Body of pancreas (tissue), 4 donors: ENCODE results near the gene VSIG1. TPM values are rescaled to one million over a fixed set of nuclear protein-coding genes. Genes with fewer than 3 reads are reported as not detected.

Experiments used
- ATAC-seq: fragments of 150-250 bp; one replicate; pipeline ENCODE4 v1.9.1; 2016
- DNase-seq, 4 donors: peaks; one replicate each; pipeline ENCODE4 v3.0.0-alpha.2; 2019
- H3K27ac ChIP-seq, 4 donors: fragments of 200-600 bp; sonication (generic); 1 replicate in 3 of 4; 2 replicates in 1 of 4; pipeline versions ENCODE4 v1.5.1 to v1.6.1; 2016 to 2019; ENCODE audit warnings: mild to moderate bottlenecking in 1 of 4, mixed read lengths in 1 of 4, moderate library complexity in 1 of 4
- H3K27me3 ChIP-seq, 2 donors: fragments of 200-600 bp; sonication (generic); one replicate each; pipeline ENCODE4 v1.6.0; 2016; ENCODE audit warnings: mild to moderate bottlenecking in 1 of 2
- H3K36me3 ChIP-seq, 2 donors: fragments of 200-600 bp; sonication (generic); replicated peaks in 1 of 2; 2 replicates each; pipeline ENCODE4 v1.5.1; 2016; ENCODE audit warnings: low read depth in 2 of 2; ENCODE audit not compliant: insufficient read depth in 1 of 2
- H3K4me1 ChIP-seq: fragments of 200-600 bp; sonication (generic); one replicate; pipeline ENCODE4 v1.6.0; 2016
- H3K4me3 ChIP-seq, 2 donors: fragments of 200-600 bp; sonication (generic); 1 replicate in 1 of 2; 2 replicates in 1 of 2; pipeline ENCODE4 v1.5.1; 2016 to 2019
- H3K9me3 ChIP-seq, 3 donors: fragments of 200-600 bp; sonication (generic); 1 replicate in 2 of 3; 2 replicates in 1 of 3; pipeline ENCODE4 v1.5.1; 2016
- POLR2A ChIP-seq, 3 donors: fragments of 450-650 bp; IDR thresholded peaks; one replicate each; pipeline ENCODE4 v1.6.1; 2016; ENCODE audit warnings: antibody characterized with exemption in 3 of 3, mild to moderate bottlenecking in 2 of 3
- WGBS, 2 donors: methylation state at CpG; one replicate each; pipeline ENCODE4 v1.1.5; 2017; 5-methylcytosine and 5-hydroxymethylcytosine counted together
- intact Hi-C: fragments of 100-400 bp; cut with DNase I; formaldehyde crosslinking; loops from one replicate; pipeline ENCODE4 v1.15.1; 2023
- total RNA-seq, 2 donors: library from RNA; depleted of rRNA; stranded (reverse); fragments of >200 nt; gene quantifications; one replicate each; pipeline ENCODE4 v1.1.0, GENCODE V29; 2016
- TF ChIP-seq, protein P1 (sequence below), 7 experiments: fragments of 450-650 bp in 4 of 7; fragments of 200-600 bp in 3 of 7; sonication (generic) in 3 of 7; IDR thresholded peaks; one replicate each; pipeline ENCODE4 v1.5.1; 2016 to 2019; ENCODE audit warnings: antibody characterized with exemption in 7 of 7

The VSIG1 gene
- total RNA-seq, 2 donors from 2014 or later = 0.33 to 2.6 TPM

DNA sequence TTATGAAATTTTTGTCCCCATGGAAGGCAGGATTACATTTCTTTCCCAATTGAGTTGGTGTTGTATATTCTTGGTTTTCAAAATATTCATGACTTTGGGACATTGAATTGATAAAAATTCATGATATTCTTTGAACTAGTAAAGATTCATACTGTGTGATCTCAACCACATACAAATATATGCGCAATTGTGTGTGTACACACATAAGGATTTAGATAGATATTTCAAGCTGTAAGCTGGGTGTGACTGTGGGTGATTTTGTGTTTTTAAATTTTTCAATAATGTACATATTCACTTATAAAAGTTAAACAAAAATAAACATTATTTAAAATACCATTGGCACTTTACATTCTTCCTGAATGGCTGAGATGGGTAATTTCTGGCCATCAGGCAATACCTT is 19.5 kb upstream of the VSIG1 start:
- Histone ChIP-seq H3K27ac (no peak overlapping the region), H3K36me3 (no peaks in the 10 kb centered on the region), H3K4me3 (no peak overlapping the region), H3K9me3 (no peaks in the 10 kb centered on the region), H3K4me1 (no peaks in the 10 kb centered on the region), H3K27me3 (no peaks in the 10 kb centered on the region)
- DNase-seq (no peak), ATAC-seq (no peak)
- intact Hi-C loops = no loop called here
- 95 to 100% methylated on average over 1 of the region's 1 CpG for WGBS, 2 donors
- TF ChIP-seq, protein P1, sequence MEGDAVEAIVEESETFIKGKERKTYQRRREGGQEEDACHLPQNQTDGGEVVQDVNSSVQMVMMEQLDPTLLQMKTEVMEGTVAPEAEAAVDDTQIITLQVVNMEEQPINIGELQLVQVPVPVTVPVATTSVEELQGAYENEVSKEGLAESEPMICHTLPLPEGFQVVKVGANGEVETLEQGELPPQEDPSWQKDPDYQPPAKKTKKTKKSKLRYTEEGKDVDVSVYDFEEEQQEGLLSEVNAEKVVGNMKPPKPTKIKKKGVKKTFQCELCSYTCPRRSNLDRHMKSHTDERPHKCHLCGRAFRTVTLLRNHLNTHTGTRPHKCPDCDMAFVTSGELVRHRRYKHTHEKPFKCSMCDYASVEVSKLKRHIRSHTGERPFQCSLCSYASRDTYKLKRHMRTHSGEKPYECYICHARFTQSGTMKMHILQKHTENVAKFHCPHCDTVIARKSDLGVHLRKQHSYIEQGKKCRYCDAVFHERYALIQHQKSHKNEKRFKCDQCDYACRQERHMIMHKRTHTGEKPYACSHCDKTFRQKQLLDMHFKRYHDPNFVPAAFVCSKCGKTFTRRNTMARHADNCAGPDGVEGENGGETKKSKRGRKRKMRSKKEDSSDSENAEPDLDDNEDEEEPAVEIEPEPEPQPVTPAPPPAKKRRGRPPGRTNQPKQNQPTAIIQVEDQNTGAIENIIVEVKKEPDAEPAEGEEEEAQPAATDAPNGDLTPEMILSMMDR (IDR thresholded peaks at IDR 0.05) = no peak
- no peak for TF ChIP-seq POLR2A (IDR thresholded peaks at IDR 0.05)

DNA sequence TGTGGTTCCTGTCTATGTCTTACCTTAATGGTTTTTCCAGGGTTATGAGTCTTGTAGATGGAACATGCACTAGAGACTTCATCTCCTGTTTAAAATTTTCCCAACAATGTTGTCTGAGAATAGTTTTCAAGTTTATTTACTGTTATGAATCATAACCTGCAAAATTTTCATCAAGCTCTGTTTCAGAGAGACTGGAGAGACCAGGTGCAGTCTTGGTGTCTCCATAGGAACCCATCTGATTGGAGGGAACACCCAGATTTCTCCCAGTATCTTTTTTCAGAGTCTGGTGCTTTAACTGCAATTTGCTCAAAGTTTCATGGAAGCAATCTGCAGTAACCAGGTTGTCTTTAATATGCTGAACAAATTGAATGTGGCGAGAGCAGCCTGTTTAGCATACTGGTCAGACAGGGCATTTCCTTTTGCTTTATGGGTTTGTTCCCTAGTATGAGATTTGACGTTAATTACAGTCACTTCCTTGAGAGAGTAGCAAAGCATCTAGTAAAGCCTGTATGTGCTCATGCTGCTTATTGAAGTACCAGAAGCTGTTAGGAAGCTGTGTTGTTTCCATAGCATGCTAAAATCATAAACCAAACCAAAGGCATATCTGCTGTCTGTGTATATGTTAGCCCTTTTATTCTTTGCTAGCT is 18.8 kb upstream of the VSIG1 start:
- 46 to 68% methylated on average over 2 of the region's 2 CpGs for whole genome bisulfite sequencing, 2 donors
- no peaks in the 10 kb centered on the region for H3K4me1 ChIP-seq
- H3K27ac ChIP-seq = no peak overlapping the region
- no peak for TF ChIP-seq POLR2A (IDR thresholded peaks at IDR 0.05)
- TF ChIP-seq, protein P1 (IDR thresholded peaks at IDR 0.05) = no peak
- no peaks in the 10 kb centered on the region for H3K27me3 ChIP-seq
- intact Hi-C loops = no loop called here
- H3K4me3 ChIP-seq = no peak overlapping the region
- H3K36me3 ChIP-seq = no peaks in the 10 kb centered on the region
- DNase-seq = no peak
- H3K9me3 ChIP-seq = no peaks in the 10 kb centered on the region
- ATAC-seq = no peak

DNA sequence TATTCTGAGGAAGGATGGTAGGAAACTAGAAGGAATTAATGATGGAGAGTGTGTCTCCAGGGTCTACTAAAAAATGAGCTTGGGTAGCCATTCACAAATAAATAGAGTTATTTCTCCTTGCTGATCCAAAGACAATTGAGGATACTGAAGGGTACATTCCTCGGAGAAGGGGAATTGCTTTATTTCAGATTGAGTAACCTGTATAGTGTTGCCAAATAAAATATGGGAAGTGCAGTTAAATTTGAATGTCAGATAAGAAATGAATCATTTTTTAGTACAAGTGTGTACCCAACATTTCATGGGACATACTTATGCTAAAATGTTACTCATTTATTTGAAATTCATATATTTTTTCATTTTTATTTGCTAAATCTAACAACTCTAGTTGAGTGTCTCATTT is 16.0 kb upstream of the VSIG1 start:
- no peak overlapping the region for H3K4me3 ChIP-seq
- TF ChIP-seq, protein P1 (IDR thresholded peaks at IDR 0.05) = no peak
- no peak for TF ChIP-seq POLR2A (IDR thresholded peaks at IDR 0.05)
- no peaks in the 10 kb centered on the region for H3K9me3 ChIP-seq
- H3K36me3 ChIP-seq = no peaks in the 10 kb centered on the region
- H3K27me3 ChIP-seq = no peaks in the 10 kb centered on the region
- no peaks in the 10 kb centered on the region for H3K4me1 ChIP-seq
- WGBS, 2 donors = 73 to 93% methylated on average over 1 of the region's 1 CpG
- DNase-seq (no peak), ATAC-seq (no peak)
- H3K27ac ChIP-seq = no peak overlapping the region
- intact Hi-C loops = no loop called here

DNA sequence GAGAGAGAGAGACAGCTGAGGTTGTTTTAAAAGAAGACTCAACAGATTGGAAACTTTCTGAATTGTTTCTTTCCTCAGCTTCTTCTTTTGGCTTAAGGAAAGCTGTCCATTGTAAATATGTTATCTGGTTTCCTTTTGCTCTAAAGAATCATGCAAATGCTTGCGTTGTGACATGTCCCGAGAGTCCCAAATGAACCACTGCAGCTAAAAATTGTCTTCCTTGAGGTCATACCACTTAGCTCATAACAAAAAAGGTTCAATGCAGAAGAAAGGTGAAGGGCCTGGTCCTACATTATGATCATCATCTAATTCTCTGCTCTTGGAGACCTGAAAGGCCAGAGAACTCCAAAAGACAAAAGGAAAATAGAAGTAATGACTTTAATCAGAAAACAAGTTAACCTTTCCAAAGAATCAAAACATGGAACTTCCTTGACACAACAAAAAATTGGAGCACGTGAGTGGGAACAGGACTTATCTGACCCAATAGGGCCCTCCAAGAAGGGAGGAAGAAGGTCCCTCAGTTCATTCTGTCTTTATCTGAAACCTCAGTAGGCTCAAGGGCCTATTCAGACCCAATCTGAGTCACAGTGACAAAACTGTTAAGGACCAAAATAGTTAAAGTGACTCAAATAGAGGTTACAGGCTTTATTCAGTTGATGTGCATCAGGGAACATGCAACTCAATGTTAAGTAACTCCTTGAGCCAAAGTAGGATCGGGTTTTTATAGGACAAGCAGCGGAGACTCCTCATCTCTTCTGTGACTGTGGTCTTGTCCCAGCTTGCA is 14.7 kb upstream of the VSIG1 start:
- Histone ChIP-seq H3K27me3 (no peaks in the 10 kb centered on the region), H3K4me3 (no peak overlapping the region), H3K36me3 (no peaks in the 10 kb centered on the region), H3K4me1 (no peaks in the 10 kb centered on the region), H3K27ac (no peak overlapping the region), H3K9me3 (no peaks in the 10 kb centered on the region)
- DNase-seq = no peak
- TF ChIP-seq POLR2A (IDR thresholded peaks at IDR 0.05) = no peak
- TF ChIP-seq, protein P1 (IDR thresholded peaks at IDR 0.05) = no peak
- 88 to 90% methylated on average over 5 of the region's 5 CpGs for WGBS, 2 donors
- intact Hi-C loops = no loop called here
- ATAC-seq = no peak
